ENCODE results near the gene PHF2.

DNA sequence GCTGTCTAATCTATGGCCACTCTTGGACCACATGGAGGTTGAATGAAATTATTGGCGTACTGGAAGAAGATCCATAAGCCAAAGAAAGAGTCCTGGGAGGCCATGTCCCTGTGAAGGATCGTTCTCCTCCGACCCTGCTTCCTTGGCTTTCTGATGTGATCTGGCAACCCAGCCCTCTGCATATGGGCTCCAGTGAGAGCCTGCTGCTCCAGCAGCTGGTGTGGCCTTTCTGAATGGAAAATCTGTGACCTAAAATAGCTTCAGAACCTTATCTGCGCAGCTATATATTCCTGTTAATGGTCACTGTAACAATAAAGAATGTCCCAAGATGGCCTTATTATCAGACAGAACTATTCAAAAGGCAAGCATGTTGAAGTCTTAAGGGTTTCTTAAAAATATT is 40.2 kb upstream of the PHF2 start:
- TF ChIP-seq, protein P1, sequence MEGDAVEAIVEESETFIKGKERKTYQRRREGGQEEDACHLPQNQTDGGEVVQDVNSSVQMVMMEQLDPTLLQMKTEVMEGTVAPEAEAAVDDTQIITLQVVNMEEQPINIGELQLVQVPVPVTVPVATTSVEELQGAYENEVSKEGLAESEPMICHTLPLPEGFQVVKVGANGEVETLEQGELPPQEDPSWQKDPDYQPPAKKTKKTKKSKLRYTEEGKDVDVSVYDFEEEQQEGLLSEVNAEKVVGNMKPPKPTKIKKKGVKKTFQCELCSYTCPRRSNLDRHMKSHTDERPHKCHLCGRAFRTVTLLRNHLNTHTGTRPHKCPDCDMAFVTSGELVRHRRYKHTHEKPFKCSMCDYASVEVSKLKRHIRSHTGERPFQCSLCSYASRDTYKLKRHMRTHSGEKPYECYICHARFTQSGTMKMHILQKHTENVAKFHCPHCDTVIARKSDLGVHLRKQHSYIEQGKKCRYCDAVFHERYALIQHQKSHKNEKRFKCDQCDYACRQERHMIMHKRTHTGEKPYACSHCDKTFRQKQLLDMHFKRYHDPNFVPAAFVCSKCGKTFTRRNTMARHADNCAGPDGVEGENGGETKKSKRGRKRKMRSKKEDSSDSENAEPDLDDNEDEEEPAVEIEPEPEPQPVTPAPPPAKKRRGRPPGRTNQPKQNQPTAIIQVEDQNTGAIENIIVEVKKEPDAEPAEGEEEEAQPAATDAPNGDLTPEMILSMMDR (IDR thresholded peaks at IDR 0.05) = no peak
- no peak for TF ChIP-seq POLR2A (IDR thresholded peaks at IDR 0.05)
